T-helper 1 cell (primary cell): ENCODE data around the gene ITPR2.
"Not testable (repeated sequence)": the region's sequence is repeated elsewhere in the genome, so short reads cannot be mapped to it uniquely, and the experiment has no call there.

Experiments used
- DNase-seq, 5 donors: peaks; one replicate each; pipeline ENCODE4 v3.0.0-alpha.2; 2012 to 2020

The ITPR2 gene

GRCh38 chr12:26729137-26729671, 103.8 kb downstream of the ITPR2 start:
- not testable (repeated sequence) for DNase-seq

DNA sequence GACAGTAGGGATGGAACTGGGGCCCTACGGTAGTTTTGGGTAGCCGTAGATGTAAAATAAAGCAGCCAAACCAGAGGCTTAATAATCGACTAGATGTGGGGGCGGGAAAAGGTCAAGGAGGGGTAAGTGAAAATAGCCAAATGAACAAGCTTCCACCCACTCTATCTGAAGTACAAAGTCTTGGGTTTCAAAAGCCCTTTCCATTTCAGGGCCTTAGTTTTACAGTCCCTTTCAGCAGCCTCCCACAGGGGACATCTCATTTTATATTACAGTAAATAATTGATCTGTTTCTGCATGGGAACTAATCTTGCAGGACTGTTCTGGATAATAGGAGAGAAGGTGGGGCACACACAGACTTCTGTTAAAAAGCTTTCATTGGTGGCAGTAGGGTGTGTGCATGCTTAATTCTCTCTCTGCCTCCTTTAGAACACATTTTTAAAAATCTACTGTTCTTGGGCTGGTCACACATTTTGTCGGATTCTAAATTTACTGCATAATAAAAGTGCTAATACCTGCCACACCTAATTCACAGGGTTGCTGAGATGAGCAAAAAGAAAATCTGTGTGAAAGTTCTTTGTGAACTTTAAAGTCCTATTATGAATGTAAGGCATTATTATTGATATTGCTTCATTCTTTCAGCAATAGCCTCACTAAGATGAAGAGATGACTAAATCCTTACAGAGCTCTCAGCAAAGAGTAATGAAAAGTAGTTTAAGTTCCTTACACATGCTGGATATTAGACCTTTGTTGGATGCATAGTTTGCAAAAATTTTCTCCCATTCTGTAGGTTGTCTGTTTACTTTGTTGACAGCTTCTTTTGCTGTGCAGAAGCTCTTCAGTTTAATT, 104.6 kb downstream of the ITPR2 start:
- DNase-seq, result no peak

DNA sequence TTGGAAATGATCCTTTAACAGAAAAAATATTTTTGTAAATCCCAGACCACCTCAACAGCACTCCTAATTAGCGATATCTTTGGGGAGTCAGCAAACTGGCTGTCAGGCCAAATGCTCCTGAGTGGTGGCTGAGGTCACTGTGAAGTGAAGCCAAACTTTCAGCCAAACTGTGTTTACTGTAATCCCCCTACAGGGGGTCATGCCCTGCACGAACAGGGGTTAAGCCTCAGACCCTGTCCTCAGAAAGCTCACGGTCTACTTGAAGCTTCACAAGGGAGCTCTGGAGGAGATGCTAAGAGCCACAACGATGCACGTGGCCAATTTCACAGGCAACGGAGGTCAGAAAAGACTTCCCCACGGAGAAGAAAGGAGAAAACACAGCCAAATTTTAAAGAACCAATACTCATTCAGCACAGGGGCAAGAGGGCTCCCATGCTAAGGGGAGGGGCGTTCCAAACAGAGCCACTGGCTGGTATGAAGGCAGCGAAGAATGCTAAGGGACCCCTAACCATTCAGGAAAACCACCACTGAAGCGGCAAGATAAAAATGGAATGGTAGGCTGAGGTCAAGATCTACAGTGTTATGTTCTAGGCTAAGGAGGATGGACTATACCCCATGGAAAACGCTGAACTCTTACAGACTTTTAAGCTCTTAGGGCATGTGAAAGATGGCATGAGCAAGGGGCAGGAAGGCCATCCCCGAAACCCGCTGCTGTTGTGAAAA, 105.4 kb downstream of the ITPR2 start:
- no peak for DNase-seq

GRCh38 chr12:26726956-26727355, 106.0 kb downstream of the ITPR2 start:
- no peak for DNase-seq

DNA sequence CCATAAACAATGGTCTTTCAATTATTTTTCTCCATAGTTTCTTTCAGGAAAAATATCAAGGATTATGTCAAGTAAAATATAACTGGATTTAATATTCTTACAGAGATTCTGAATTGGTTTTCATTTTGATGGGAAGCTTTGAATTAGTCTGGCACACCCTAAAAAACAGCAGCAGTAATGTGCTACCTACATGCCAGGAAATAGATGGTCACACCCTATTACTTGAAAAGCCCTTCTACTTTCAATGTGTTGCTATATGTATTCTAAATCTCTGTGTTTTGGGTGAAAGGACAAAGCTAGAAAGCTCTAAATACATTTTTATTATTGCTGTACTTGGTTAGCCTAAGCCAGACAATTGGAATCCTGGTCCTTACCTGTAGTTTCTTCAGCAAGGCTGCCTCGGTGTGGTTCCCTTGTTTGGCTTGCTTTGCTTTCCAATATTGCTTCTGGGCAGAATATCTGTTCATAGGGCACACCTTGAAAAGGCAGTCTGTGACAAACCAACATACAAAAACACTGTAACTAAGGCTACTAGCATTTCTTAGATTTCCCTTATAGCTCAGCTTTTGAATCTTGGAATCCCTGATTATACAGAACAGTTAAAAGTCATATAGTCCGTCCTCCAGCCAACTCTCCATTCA, 107.6 kb downstream of the ITPR2 start:
- no peak for DNase-seq

- no peak for DNase-seq
Measured at GRCh38 chr12:26724309-26724702, 108.7 kb downstream of the ITPR2 start.

GRCh38 chr12:26723379-26724308, 109.3 kb downstream of the ITPR2 start:
- DNase-seq, result no peak

- no peak for DNase-seq
Measured at GRCh38 chr12:26721800-26722199, 111.2 kb downstream of the ITPR2 start.

GRCh38 chr12:26719852-26720251, 113.1 kb downstream of the ITPR2 start:
- no peak for DNase-seq

- no peak for DNase-seq
Measured at GRCh38 chr12:26717757-26718156, 115.2 kb downstream of the ITPR2 start.

DNA sequence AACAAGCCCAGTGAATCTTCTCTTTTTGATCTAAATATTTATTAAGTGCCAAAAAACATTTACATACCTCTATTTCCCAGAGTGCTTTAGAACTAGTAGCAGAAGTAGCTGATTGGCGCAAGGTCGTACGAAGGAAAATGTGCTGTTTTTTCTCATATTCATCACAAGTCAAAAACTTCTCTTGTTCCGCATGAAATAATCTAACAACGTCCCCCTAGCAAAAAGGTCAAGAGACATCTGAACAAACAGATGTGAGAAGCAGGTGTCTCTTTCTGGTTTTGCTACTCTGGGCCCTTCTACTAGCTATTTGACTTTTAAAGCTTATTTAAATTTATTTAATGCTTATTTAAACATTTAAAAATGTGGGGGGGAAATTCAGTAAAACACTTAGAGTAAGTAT, 117.8 kb downstream of the ITPR2 start:
- DNase-seq, result no peak

- no peak for DNase-seq
Measured at GRCh38 chr12:26713885-26714383, 119.1 kb downstream of the ITPR2 start.

GRCh38 chr12:26712892-26713291, 120.1 kb downstream of the ITPR2 start:
- no peak for DNase-seq

DNA sequence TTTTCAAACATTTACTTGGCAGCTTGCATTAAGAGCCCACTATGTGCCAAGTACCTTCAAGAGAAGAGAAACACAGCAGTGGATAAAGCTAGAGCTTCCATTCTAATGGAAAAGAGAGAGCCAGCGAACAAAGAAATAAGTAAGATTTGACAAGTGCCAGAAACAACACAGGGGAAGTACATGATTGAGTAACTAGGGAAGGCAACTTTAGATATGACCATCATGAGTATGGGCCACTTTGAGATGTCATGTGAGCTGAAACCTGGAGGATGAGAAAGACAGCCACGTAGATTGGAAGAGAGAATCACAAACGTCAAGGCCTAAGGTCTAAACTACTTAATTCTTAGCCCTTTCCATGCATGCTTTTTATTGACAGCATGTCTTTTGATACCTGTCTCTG, 121.4 kb downstream of the ITPR2 start:
- DNase-seq, result peak in 1 of 5 donors; percentile 5

DNA sequence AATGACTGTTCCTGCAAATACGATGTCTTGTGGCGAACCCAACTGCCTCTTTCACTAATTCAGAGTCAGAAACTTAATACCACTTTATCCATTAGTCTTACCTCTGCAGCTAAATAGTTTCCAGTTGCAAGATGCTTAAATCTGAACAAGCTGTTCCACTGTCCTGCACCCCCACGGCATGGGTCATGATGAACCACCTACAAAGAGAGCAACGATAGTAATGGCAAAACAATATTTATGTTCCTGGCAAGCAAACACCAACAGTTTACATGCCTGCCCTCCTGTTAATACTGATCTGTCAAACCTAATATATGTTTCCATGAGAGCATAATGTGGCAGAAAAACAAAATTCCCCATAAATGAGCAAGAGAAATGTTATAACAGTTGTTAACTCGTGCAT, 121.9 kb downstream of the ITPR2 start:
- DNase-seq, result no peak

GRCh38 chr12:26705851-26706250, 127.1 kb downstream of the ITPR2 start:
- DNase-seq, result no peak

- no peak for DNase-seq
Measured at GRCh38 chr12:26704684-26705460, 128.1 kb downstream of the ITPR2 start.

DNA sequence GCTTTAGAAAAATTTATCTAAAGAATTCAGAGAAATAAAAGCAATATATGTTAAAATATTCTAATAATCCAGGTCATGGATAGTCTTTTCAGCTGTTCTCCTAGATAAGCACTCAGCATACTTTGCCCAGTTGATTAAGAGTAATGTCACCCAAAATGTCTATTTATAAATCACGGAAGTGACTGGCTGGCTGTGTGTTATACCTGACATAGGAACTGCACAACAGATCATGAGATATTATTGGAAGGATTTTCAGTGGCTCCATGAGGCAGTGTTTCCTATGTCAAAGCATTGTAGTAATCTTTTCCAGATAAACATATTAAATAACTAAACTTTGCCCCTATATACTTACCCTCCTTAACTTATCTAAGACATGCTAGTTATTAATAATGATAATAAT, 128.8 kb downstream of the ITPR2 start:
- DNase-seq, result no peak

- no peak for DNase-seq
Measured at GRCh38 chr12:26702741-26703140, 130.3 kb downstream of the ITPR2 start.

DNA sequence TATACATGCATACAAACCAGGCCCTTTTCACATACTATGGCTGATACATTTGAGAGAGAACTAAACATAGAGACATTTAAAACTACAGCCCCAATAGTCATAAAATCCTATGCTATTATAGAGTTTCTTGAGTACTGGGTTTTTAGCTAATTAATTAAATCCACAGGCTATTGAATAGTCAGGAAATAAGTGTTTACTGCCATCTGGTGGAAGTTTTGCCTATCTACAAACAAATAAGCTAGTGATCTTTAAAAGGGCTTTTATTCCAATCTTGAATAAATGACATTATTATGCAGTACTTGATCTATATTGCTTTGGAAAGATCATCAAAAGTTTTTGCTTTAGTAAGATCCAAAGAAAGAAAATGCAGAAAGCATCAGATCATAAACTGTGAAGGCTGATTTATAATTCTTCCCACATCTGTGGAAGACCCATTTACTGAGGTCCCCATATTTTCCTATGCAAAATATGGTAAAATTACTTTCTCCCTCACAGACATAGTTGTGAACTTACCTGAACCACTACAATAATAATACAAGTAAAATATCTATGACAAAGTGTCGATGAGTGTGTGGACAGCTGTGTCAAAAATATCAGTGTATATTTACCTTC, 131.3 kb downstream of the ITPR2 start:
- peak in 1 of 5 donors; percentile 30 for DNase-seq

- DNase-seq, result no peak
Measured at GRCh38 chr12:26700430-26700829, 132.6 kb downstream of the ITPR2 start.
